ENCODE data around the gene ADI1. TPM values are rescaled to one million over a fixed set of nuclear protein-coding genes. Genes with fewer than 3 reads are reported as not detected.
"Not testable (repeated sequence)": the region's sequence is repeated elsewhere in the genome, so short reads cannot be mapped to it uniquely, and the experiment has no call there.

The ADI1 gene
- total RNA-seq, 1 donor from 2014 or later, result 195 TPM

GRCh38 chr2:3494984-3495666 is 24.2 kb downstream of the ADI1 start:
- H3K4me1 ChIP-seq, result peaks cover 14% of the 10 kb centered on the region
- peaks cover 52% of the 10 kb centered on the region for H3K36me3 ChIP-seq
- no peak overlapping the region for H3K27ac ChIP-seq (replicated peaks)
- no peak for DNase-seq
- TF ChIP-seq, protein P1, sequence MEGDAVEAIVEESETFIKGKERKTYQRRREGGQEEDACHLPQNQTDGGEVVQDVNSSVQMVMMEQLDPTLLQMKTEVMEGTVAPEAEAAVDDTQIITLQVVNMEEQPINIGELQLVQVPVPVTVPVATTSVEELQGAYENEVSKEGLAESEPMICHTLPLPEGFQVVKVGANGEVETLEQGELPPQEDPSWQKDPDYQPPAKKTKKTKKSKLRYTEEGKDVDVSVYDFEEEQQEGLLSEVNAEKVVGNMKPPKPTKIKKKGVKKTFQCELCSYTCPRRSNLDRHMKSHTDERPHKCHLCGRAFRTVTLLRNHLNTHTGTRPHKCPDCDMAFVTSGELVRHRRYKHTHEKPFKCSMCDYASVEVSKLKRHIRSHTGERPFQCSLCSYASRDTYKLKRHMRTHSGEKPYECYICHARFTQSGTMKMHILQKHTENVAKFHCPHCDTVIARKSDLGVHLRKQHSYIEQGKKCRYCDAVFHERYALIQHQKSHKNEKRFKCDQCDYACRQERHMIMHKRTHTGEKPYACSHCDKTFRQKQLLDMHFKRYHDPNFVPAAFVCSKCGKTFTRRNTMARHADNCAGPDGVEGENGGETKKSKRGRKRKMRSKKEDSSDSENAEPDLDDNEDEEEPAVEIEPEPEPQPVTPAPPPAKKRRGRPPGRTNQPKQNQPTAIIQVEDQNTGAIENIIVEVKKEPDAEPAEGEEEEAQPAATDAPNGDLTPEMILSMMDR (IDR thresholded peaks at IDR 0.05; ENCODE audit: borderline replicate concordance), result no peak
- no peaks in the 10 kb centered on the region for H3K9me3 ChIP-seq (replicated peaks)
- no peaks in the 10 kb centered on the region for H3K27me3 ChIP-seq (ENCODE audit: low read depth)
- intact Hi-C loops (cut with micrococcal nuclease), result no loop called here
- no peak overlapping the region for H3K4me3 ChIP-seq

GRCh38 chr2:3493615-3494007 is 25.7 kb downstream of the ADI1 start:
- Histone ChIP-seq H3K4me1 (peaks cover 14% of the 10 kb centered on the region), H3K9me3 (replicated peaks) (no peaks in the 10 kb centered on the region), H3K36me3 (peaks cover 37% of the 10 kb centered on the region), H3K27me3 (ENCODE audit: low read depth) (no peaks in the 10 kb centered on the region), H3K27ac (replicated peaks) (peak overlapping the region; percentile 43), H3K4me3 (peak overlapping the region; percentile 48)
- intact Hi-C loops (cut with micrococcal nuclease), result no loop called here
- DNase-seq, result peak; percentile 46
- TF ChIP-seq, protein P1 (IDR thresholded peaks at IDR 0.05; ENCODE audit: borderline replicate concordance), result no peak

GRCh38 chr2:3492951-3493614 is 26.2 kb downstream of the ADI1 start:
- intact Hi-C loops (cut with micrococcal nuclease), result no loop called here
- Histone ChIP-seq H3K4me3 (no peak overlapping the region), H3K4me1 (peaks cover 16% of the 10 kb centered on the region), H3K27me3 (ENCODE audit: low read depth) (no peaks in the 10 kb centered on the region), H3K36me3 (peaks cover 32% of the 10 kb centered on the region), H3K9me3 (replicated peaks) (no peaks in the 10 kb centered on the region), H3K27ac (replicated peaks) (peak overlapping the region; percentile 5)
- TF ChIP-seq, protein P1 (IDR thresholded peaks at IDR 0.05; ENCODE audit: borderline replicate concordance), result no peak
- no peak for DNase-seq

GRCh38 chr2:3492475-3492787 is 26.9 kb downstream of the ADI1 start:
- H3K4me1 ChIP-seq, result peaks cover 21% of the 10 kb centered on the region
- H3K27me3 ChIP-seq (ENCODE audit: low read depth); intact Hi-C loops (cut with micrococcal nuclease); H3K9me3 ChIP-seq (replicated peaks); DNase-seq; H3K27ac ChIP-seq (replicated peaks); H3K4me3 ChIP-seq: not testable (repeated sequence)
- peaks cover 25% of the 10 kb centered on the region for H3K36me3 ChIP-seq

GRCh38 chr2:3491716-3492474 is 27.4 kb downstream of the ADI1 start:
- Histone ChIP-seq H3K4me1 (peaks cover 24% of the 10 kb centered on the region), H3K27me3 (ENCODE audit: low read depth) (no peaks in the 10 kb centered on the region), H3K27ac (replicated peaks) (no peak overlapping the region), H3K4me3 (no peak overlapping the region), H3K36me3 (peaks cover 20% of the 10 kb centered on the region), H3K9me3 (replicated peaks) (peaks cover 6% of the 10 kb centered on the region)
- TF ChIP-seq, protein P1 (IDR thresholded peaks at IDR 0.05; ENCODE audit: borderline replicate concordance), result no peak
- no peak for DNase-seq
- intact Hi-C loops (cut with micrococcal nuclease), result no loop called here

Measured in left ventricle myocardium inferior (tissue), 1 donor.